NCI-H1930 (cell line): ENCODE results near the gene TMEM253.

ENCODE experiments used
- DNase-seq, 2 experiments: peaks; one replicate each; lab custom pipeline; 2025; lab: John Stamatoyannopoulos, UW

Gene TMEM253

DNA sequence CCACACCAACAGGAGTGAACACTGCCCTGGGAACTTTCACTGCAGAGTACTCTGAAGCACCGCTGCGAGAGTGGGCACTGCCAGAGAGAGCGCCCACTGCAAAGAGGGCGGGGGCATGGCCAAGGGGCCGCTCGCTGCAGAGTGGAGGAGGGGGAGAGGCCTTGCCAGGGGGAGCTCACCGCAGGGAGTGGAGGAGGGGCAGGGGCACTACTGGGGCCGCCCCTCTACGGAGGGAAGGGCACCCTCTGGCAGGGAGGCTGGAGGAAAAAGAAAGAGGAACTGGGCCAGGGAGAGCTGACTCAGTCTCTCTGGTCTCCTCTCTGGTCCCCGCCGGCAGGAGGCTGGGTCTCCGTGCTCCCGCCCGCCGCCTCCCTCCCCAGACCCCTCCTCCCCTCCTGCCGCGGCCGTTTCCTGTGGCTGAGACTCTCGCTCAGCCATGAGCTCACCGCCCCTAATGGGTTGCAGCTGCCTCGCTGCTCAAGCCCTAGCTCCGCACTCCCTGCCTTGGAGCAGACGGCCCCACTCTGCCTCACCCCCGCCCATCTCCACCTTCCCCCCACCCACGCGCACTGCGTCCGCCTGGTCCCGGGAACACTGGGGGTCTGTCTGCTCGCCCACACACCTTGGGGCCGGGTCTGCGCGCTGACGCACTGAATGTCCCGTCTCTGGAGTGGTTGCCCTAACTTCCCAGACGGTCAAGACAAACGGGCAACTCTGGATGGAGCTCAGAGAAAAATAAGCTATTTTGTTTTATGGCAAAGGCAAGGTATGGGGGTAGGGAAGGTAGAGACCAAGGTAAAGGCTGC, 29.4 kb upstream of the TMEM253 start:
- DNase-seq, result peak; percentile 26 to 27

- no peak for DNase-seq
Measured at GRCh38 chr14:21072031-21072473, 28.8 kb upstream of the TMEM253 start.

GRCh38 chr14:21072781-21073339, 28.0 kb upstream of the TMEM253 start:
- no peak for DNase-seq

GRCh38 chr14:21073921-21074320, 26.9 kb upstream of the TMEM253 start:
- DNase-seq, result no peak

DNA sequence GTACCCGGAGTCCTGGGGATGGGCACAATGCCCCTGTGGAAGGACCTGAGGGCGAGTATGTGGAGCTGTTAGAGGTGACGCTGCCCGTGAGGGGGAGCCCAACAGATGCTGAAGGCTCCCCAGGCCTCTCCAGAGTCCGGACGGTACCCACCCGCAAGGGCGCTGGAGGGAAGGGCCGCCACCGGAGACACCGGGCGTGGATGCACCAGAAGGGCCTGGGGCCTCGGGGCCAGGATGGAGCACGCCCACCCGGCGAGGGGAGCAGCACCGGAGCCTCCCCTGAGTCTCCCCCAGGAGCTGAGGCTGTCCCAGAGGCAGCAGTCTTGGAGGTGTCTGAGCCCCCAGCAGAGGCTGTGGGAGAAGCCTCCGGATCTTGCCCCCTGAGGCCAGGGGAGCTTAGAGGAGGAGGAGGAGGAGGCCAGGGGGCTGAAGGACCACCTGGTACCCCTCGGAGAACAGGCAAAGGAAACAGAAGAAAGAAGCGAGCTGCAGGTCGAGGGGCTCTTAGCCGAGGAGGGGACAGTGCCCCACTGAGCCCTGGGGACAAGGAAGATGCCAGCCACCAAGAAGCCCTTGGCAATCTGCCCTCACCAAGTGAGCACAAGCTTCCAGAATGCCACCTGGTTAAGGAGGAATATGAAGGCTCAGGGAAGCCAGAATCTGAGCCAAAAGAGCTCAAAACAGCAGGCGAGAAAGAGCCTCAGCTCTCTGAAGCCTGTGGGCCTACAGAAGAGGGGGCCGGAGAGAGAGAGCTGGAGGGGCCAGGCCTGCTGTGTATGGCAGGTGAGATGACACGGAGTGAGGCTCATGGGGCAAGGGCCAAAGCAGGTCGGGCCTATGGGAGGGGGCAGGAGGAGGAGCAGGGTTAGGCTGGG, 26.2 kb upstream of the TMEM253 start:
- DNase-seq, result no peak

DNA sequence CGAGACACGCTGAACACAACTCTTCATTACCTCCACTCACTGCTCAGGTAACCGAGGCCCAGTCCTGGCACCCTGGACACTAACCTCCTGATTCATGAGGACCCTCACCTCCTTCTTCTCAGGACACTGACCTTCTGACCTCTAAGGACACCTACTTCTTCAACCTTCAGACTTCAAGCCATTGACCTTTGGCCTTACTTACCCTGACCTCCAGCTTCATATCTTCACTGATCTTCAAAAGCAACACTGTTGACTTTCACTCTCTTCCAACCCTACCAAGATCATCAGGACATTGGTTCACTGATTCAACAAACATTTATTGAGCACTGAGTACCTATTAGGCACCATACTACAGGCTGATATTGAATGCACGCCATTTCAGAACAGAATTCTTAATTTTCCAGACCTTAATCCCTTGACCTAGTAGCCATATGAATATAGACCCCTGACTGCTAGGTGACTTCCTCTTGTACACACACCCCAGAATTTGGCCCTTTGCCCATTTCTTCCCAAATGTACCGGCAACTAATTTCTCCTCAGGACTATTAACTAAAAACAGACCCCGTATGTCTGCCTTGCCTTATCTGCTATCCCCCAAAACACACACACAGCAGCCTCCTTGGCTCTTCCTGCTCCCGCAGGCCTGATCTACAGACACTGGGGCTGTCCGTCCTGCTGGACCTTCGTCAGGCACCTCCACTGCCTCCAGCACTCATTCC, 25.0 kb upstream of the TMEM253 start:
- DNase-seq, result no peak

DNA sequence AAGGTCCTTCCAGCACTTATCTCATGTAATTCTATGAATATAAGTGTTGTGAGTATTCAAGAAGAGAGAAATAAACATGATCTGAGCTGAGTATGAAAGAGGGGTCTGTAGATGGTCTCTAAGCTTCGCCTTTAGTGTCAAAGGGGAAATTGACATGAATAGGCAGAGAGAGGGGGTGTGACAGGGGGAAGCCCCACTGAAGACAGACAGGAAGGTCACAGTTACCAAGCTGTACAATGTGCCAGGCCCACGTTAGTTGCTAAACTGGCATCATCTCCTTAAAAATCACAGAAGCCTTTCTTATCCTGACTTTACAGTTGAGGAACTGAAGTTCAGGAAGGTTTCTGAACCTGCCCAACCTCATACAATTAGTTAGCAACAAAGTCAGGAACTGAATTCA, 23.2 kb upstream of the TMEM253 start:
- DNase-seq, result no peak

GRCh38 chr14:21078287-21078686, 22.6 kb upstream of the TMEM253 start:
- no peak for DNase-seq

DNA sequence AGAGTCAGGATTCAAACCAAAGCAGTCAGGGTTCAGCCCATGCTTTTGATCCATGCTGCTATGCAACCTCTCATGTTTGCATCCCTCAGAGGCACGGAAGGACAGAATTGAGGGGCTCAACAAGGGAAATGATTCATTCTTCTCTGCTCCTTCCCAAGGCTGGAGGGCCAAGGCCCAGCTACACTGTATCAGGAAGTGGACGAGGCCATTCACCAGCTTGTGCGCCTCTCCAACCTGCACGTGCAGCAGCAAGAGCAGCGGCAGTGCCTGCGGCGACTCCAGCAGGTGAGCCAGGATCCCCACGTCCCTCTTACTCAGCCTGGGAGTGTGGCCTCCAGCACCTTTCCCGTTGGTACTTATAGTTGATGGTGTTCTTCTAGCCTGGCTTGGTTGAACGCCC, 22.1 kb upstream of the TMEM253 start:
- no peak for DNase-seq

DNA sequence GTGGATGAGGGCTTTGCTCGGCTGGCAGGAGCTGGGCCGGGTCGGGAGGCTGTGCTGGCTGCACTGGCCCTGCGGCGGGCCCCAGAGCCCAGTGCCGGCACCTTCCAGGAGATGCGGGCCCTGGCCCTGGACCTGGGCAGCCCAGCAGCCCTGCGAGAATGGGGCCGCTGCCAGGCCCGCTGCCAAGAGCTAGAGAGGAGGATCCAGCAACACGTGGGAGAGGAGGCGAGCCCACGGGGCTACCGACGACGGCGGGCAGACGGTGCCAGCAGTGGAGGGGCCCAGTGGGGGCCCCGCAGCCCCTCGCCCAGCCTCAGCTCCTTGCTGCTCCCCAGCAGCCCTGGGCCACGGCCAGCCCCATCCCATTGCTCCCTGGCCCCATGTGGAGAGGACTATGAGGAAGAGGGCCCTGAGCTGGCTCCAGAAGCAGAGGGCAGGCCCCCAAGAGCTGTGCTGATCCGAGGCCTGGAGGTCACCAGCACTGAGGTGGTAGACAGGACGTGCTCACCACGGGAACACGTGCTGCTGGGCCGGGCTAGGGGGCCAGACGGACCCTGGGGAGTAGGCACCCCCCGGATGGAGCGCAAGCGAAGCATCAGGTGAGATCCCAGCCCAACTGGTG, 19.2 kb upstream of the TMEM253 start:
- no peak for DNase-seq

DNA sequence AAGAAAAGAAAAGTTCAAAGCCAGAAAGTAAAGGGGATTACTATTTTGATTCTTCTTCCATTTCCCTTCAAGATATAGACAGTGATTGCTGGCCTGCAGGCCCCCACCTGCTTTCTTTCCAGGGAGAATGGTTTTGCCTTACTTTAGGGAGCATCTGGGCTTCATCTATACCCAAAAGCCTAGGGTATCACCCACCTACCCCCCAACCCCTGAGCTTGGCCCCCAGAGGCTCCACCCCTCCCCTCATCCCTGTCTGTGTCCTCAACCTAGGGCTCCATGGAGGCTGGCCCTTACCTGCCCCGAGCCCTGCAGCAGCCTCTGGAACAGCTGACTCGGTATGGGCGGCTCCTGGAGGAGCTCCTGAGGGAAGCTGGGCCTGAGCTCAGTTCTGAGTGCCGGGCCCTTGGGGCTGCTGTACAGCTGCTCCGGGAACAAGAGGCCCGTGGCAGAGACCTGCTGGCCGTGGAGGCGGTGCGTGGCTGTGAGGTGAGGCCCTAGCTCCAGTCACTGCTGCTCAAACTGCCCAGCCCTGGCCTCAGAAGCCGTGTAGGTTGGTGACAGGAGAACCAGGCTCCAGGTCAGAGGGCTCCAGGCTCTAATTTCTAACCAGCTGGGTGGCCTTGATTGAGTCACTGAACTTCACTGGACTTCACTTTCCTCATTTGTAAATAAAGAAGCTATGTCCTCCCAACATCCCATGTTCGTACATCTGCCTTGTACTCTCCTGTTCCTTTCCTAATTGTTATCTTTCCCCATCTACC, 17.1 kb upstream of the TMEM253 start:
- no peak for DNase-seq

- no peak for DNase-seq
Measured at GRCh38 chr14:21084396-21084795, 16.5 kb upstream of the TMEM253 start.

GRCh38 chr14:21084998-21085853, 15.6 kb upstream of the TMEM253 start:
- no peak for DNase-seq

- no peak for DNase-seq
Measured at GRCh38 chr14:21086908-21087293, 14.0 kb upstream of the TMEM253 start.

GRCh38 chr14:21087294-21088091, 13.4 kb upstream of the TMEM253 start:
- DNase-seq, result no peak

GRCh38 chr14:21088687-21089086, 12.2 kb upstream of the TMEM253 start:
- no peak for DNase-seq

DNA sequence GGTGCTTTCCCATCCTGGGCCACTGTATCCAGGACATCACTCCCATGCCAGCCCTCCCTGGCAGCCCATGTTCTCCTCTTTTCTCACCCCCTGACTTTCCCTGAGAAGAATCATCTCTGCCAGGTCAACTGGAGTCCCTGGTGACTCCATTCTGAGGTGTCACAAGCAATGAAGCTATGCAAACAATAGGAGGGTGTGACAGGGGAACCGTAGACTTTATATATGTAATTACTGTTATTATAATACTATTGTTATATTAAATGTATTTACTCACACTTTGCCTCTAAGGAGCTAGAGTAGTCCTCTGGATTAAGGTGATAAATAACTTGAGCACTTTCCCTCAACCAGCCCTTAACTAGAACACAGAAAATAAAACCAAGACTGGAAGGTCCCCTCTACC, 11.6 kb upstream of the TMEM253 start:
- no peak for DNase-seq

- DNase-seq, result no peak
Measured at GRCh38 chr14:21089877-21090193, 11.0 kb upstream of the TMEM253 start.

GRCh38 chr14:21090194-21090939, 10.5 kb upstream of the TMEM253 start:
- DNase-seq, result no peak
